ENCODE measurements around the gene TMPRSS9.
"Not testable (repeated sequence)": the region's sequence is repeated elsewhere in the genome, so short reads cannot be mapped to it uniquely, and the experiment has no call there.

Gene TMPRSS9

GRCh38 chr19:2464389-2464788 lies 104.3 kb downstream of the TMPRSS9 start:
- DNase-seq, result no peak

GRCh38 chr19:2468596-2468995 lies 108.5 kb downstream of the TMPRSS9 start:
- DNase-seq, result no peak

- DNase-seq, result peak; percentile 93
These were observed 109.2 kb downstream of the TMPRSS9 start for GRCh38 chr19:2469102-2469914.

DNA sequence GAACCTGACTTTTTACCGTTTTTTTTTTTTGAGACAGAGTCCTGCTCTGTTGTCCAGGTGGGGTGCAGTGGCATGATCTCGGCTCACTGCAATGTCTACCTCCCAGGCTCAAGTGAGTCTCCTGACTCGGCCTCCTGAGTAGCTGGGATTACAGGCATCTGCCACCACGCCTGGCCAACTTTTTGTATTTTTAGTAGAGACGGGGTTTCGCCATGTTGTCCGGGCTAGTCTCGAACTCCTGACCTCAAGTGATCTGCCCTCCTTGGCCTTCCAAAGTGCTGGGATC lies 109.8 kb downstream of the TMPRSS9 start:
- not testable (repeated sequence) for DNase-seq

- DNase-seq, result peak; percentile 93
These were observed 114.4 kb downstream of the TMPRSS9 start for GRCh38 chr19:2474232-2475017.

DNA sequence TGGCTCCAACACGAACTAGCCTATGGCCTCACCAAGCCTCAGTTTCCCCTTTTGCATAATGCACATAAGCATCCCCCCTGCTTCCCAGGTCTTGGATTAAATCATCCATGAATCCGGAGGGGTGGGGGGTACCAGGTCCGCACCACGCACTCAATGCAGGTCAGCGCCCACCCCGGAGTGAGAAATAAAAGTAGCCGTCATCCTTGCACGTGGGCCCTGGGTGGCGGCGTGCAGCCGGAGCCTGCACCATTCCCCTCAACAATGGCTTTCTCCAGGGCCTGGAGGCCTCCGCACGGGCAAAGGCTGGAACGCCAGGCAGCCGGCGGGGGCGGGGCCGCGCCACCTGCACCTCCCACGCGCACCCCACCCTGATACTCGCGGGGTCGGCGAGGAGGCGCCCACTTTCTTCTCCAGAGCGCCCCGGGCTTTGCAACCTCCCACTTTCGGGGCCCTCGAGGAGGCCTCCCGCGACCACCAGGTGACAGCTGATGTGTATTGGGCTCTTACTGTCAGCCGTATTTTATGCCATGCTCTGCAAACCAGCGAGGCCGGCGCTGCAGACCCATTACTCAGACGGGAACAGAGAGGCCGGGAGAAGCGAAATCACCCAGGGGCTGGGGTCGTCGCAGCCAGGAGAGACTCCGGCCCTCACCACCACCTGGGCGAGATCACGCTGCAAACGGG lies 115.1 kb downstream of the TMPRSS9 start:
- DNase-seq, result peak; percentile 68

Measured in fibroblast of upper back skin (primary cell).